ENCODE measurements around the gene PDE6B.
A peak's percentile ranks its signal among the peaks of the same experiment; 100 is the strongest.
"Not testable (repeated sequence)": the region's sequence is repeated elsewhere in the genome, so short reads cannot be mapped to it uniquely, and the experiment has no call there.

The PDE6B gene

GRCh38 chr4:705278-706082 is 80.1 kb downstream of the PDE6B start, which contains the start of gene PCGF3:
Gene PCGF3, plus strand, starts transcription at chr4:705832. Its CDS starts 27,849 bp downstream, at chr4:733681.
- no peak for TF ChIP-seq Cebpa-rat (IDR thresholded peaks at IDR 0.05)
- H3K9me3 ChIP-seq, result peaks cover 6% of the 10 kb centered on the region; the same call in 1 of the 2 replicates
- peak within 1 kb of the TSS; percentile 100 for H3K27ac ChIP-seq
- H3K9ac ChIP-seq, result peak within 1 kb of the TSS; percentile 100
- H3K36me3 ChIP-seq, result peaks cover 26% of the 10 kb centered on the region
- H3K4me1 ChIP-seq, result peaks cover 40% of the 10 kb centered on the region
- peak within 1 kb of the TSS; percentile 91 for H3K4me2 ChIP-seq
- H4K20me1 ChIP-seq, result peaks cover 40% of the 10 kb centered on the region
- H3K27me3 ChIP-seq, result no peaks in the 10 kb centered on the region
- H3K4me3 ChIP-seq, result peak within 1 kb of the TSS; percentile 95

GRCh38 chr4:706083-706633 is 80.8 kb downstream of the PDE6B start:
- Histone ChIP-seq H4K20me1 (peaks cover 47% of the 10 kb centered on the region), H3K36me3 (peaks cover 33% of the 10 kb centered on the region), H3K9ac (peak overlapping the region; percentile 100), H3K9me3 (peaks cover 12% of the 10 kb centered on the region), H3K4me1 (peaks cover 34% of the 10 kb centered on the region), H3K27ac (peak overlapping the region; percentile 100), H3K4me3 (peak overlapping the region; percentile 95), H3K4me2 (peak overlapping the region; percentile 91)
- not testable (repeated sequence) for H3K27me3 ChIP-seq

GRCh38 chr4:706834-707598 is 81.6 kb downstream of the PDE6B start:
- Histone ChIP-seq H3K9ac (peak overlapping the region; percentile 100), H3K9me3 (peaks cover 12% of the 10 kb centered on the region), H3K27ac (peak overlapping the region; percentile 100), H3K4me2 (peak overlapping the region; percentile 91), H3K27me3 (no peaks in the 10 kb centered on the region), H3K4me3 (peak overlapping the region; percentile 95), H3K4me1 (peaks cover 34% of the 10 kb centered on the region), H4K20me1 (peaks cover 55% of the 10 kb centered on the region), H3K36me3 (peaks cover 34% of the 10 kb centered on the region)
- no peak for TF ChIP-seq Cebpa-rat (IDR thresholded peaks at IDR 0.05)

- Histone ChIP-seq H3K27me3 (no peaks in the 10 kb centered on the region), H4K20me1 (peaks cover 66% of the 10 kb centered on the region), H3K4me1 (peaks cover 41% of the 10 kb centered on the region), H3K4me3 (peak overlapping the region; percentile 95), H3K9ac (peak overlapping the region; percentile 100; the same call in 1 of the 2 replicates), H3K36me3 (peaks cover 39% of the 10 kb centered on the region), H3K9me3 (peaks cover 12% of the 10 kb centered on the region), H3K4me2 (peak overlapping the region; percentile 91), H3K27ac (no peak overlapping the region)
- no peak for TF ChIP-seq Cebpa-rat (IDR thresholded peaks at IDR 0.05)
These were observed 82.7 kb downstream of the PDE6B start for GRCh38 chr4:707929-708630.

- peak overlapping the region; percentile 91 for H3K4me2 ChIP-seq
- H4K20me1 ChIP-seq, result peaks cover 71% of the 10 kb centered on the region
- H3K27me3 ChIP-seq, result no peaks in the 10 kb centered on the region
- no peak overlapping the region for H3K9ac ChIP-seq
- H3K27ac ChIP-seq, result no peak overlapping the region
- H3K4me1 ChIP-seq, result peaks cover 44% of the 10 kb centered on the region
- H3K36me3 ChIP-seq, result peaks cover 44% of the 10 kb centered on the region
- peaks cover 12% of the 10 kb centered on the region for H3K9me3 ChIP-seq
- peak overlapping the region; percentile 95; the same call in 1 of the 2 replicates for H3K4me3 ChIP-seq
- no peak for TF ChIP-seq Cebpa-rat (IDR thresholded peaks at IDR 0.05)
These were observed 83.2 kb downstream of the PDE6B start for GRCh38 chr4:708631-708933.

GRCh38 chr4:709348-709747 is 84.0 kb downstream of the PDE6B start:
- H3K4me2 ChIP-seq, result peak overlapping the region; percentile 91; the same call in 1 of the 2 replicates
- H4K20me1 ChIP-seq, result peaks cover 79% of the 10 kb centered on the region
- peaks cover 51% of the 10 kb centered on the region for H3K36me3 ChIP-seq
- H3K4me1 ChIP-seq, result peaks cover 44% of the 10 kb centered on the region
- H3K27ac ChIP-seq, result no peak overlapping the region
- TF ChIP-seq Cebpa-rat (IDR thresholded peaks at IDR 0.05), result no peak
- no peak overlapping the region for H3K4me3 ChIP-seq
- no peaks in the 10 kb centered on the region for H3K27me3 ChIP-seq
- peaks cover 12% of the 10 kb centered on the region for H3K9me3 ChIP-seq
- H3K9ac ChIP-seq, result no peak overlapping the region

- peaks cover 44% of the 10 kb centered on the region for H3K4me1 ChIP-seq
- H3K27ac ChIP-seq, result no peak overlapping the region
- H3K27me3 ChIP-seq, result no peaks in the 10 kb centered on the region
- peaks cover 12% of the 10 kb centered on the region for H3K9me3 ChIP-seq
- peaks cover 59% of the 10 kb centered on the region for H3K36me3 ChIP-seq
- no peak overlapping the region for H3K4me3 ChIP-seq
- peak overlapping the region; percentile 91; the same call in 1 of the 2 replicates for H3K4me2 ChIP-seq
- TF ChIP-seq Cebpa-rat (IDR thresholded peaks at IDR 0.05), result no peak
- no peak overlapping the region for H3K9ac ChIP-seq
- H4K20me1 ChIP-seq, result peaks cover 86% of the 10 kb centered on the region
These were observed 84.7 kb downstream of the PDE6B start for GRCh38 chr4:710116-710515.

- Histone ChIP-seq H3K4me1 (peaks cover 44% of the 10 kb centered on the region), H3K36me3 (peaks cover 63% of the 10 kb centered on the region), H3K9ac (no peak overlapping the region), H3K4me2 (no peak overlapping the region), H3K9me3 (peaks cover 12% of the 10 kb centered on the region), H3K4me3 (no peak overlapping the region), H3K27ac (no peak overlapping the region), H4K20me1 (peaks cover 94% of the 10 kb centered on the region), H3K27me3 (no peaks in the 10 kb centered on the region)
- no peak for TF ChIP-seq Cebpa-rat (IDR thresholded peaks at IDR 0.05)
These were observed 85.5 kb downstream of the PDE6B start for GRCh38 chr4:710916-711315.

- Histone ChIP-seq H3K4me2 (no peak overlapping the region), H3K36me3 (peaks cover 68% of the 10 kb centered on the region), H3K9ac (no peak overlapping the region), H3K9me3 (peaks cover 12% of the 10 kb centered on the region), H3K27me3 (no peaks in the 10 kb centered on the region), H4K20me1 (peaks cover 100% of the 10 kb centered on the region), H3K4me1 (peaks cover 44% of the 10 kb centered on the region), H3K27ac (no peak overlapping the region), H3K4me3 (no peak overlapping the region)
- TF ChIP-seq Cebpa-rat (IDR thresholded peaks at IDR 0.05), result no peak
These were observed 86.7 kb downstream of the PDE6B start for GRCh38 chr4:712093-712492.
